ENCODE results near the gene ADAR.
A peak's percentile ranks its signal among the peaks of the same experiment; 100 is the strongest.
"Not testable (repeated sequence)": the region's sequence is repeated elsewhere in the genome, so short reads cannot be mapped to it uniquely, and the experiment has no call there.

Gene ADAR

GRCh38 chr1:154607609-154608396 lies at the start of gene ADAR:
ADAR (minus strand) TSS chr1:154608186; CDS start chr1:154608006, 180 bp downstream.
- peak; percentile 81 for DNase-seq (ENCODE audit: low read depth)

GRCh38 chr1:154657556-154657955 lies 49.6 kb upstream of the ADAR start:
- DNase-seq (ENCODE audit: low read depth): no peak

GRCh38 chr1:154652893-154653292 lies 44.9 kb upstream of the ADAR start:
- DNase-seq (ENCODE audit: low read depth): no peak

- not testable (repeated sequence) for DNase-seq (ENCODE audit: low read depth)
Measured at GRCh38 chr1:154644724-154645123, 36.7 kb upstream of the ADAR start.

- no peak for DNase-seq (ENCODE audit: low read depth)
Measured at GRCh38 chr1:154641534-154641933, 33.5 kb upstream of the ADAR start.

GRCh38 chr1:154639876-154640275 lies 31.9 kb upstream of the ADAR start:
- DNase-seq (ENCODE audit: low read depth): no peak

GRCh38 chr1:154635171-154635570 lies 27.2 kb upstream of the ADAR start:
- DNase-seq (ENCODE audit: low read depth): no peak

- no peak for DNase-seq (ENCODE audit: low read depth)
Measured at GRCh38 chr1:154629675-154630073, 21.7 kb upstream of the ADAR start.

GRCh38 chr1:154629061-154629674 lies 21.2 kb upstream of the ADAR start:
- no peak for DNase-seq (ENCODE audit: low read depth)

GRCh38 chr1:154628121-154628405 lies 20.1 kb upstream of the ADAR start:
- no peak for DNase-seq (ENCODE audit: low read depth)

GRCh38 chr1:154627257-154628120 lies 19.5 kb upstream of the ADAR start:
- DNase-seq (ENCODE audit: low read depth): peak; percentile 81

- no peak for DNase-seq (ENCODE audit: low read depth)
Measured at GRCh38 chr1:154626456-154627256, 18.7 kb upstream of the ADAR start.

GRCh38 chr1:154624746-154625643 lies 17.0 kb upstream of the ADAR start:
- DNase-seq (ENCODE audit: low read depth): no peak

- DNase-seq (ENCODE audit: low read depth): no peak
Measured at GRCh38 chr1:154623358-154623757, 15.4 kb upstream of the ADAR start.

- no peak for DNase-seq (ENCODE audit: low read depth)
Measured at GRCh38 chr1:154622503-154623039, 14.6 kb upstream of the ADAR start.

- no peak for DNase-seq (ENCODE audit: low read depth)
Measured at GRCh38 chr1:154621875-154622274, 13.9 kb upstream of the ADAR start.

GRCh38 chr1:154620751-154621150 lies 12.8 kb upstream of the ADAR start:
- DNase-seq (ENCODE audit: low read depth): no peak

GRCh38 chr1:154619181-154619948 lies 11.4 kb upstream of the ADAR start:
- no peak for DNase-seq (ENCODE audit: low read depth)

- no peak for DNase-seq (ENCODE audit: low read depth)
Measured at GRCh38 chr1:154616659-154617345, 8.8 kb upstream of the ADAR start.

All from HS-27A (cell line).